SK-N-SH treated with all-trans-retinoic acid at 6 μM for 48 hours (cell line): ENCODE measurements around the gene CTIF.

Experiments used
- ATAC-seq: fragments of 200-7000 bp; cut with Tn5 transposase; 3 replicates; pipeline ENCODE4 v1.9.1; 2020; ENCODE audit warnings: mild to moderate bottlenecking, moderate library complexity
- ARNTL ChIP-seq: fragments of 450-650 bp; formaldehyde crosslinking; IDR thresholded peaks from 2 replicates; pipeline ENCODE4 v1.5.0; 2020; ENCODE audit warnings: low read depth, mild to moderate bottlenecking, moderate library complexity, borderline replicate concordance
- BACH2 ChIP-seq: fragments of 250-450 bp; sonication (Bioruptor Pico); IDR thresholded peaks from 2 replicates; pipeline ENCODE4 v1.9.0; 2021; ENCODE audit warnings: mild to moderate bottlenecking, borderline replicate concordance
- CSDC2 ChIP-seq: fragments of 250-450 bp; sonication (Bioruptor Pico); IDR thresholded peaks from 2 replicates; pipeline ENCODE4 v1.5.0; 2020; ENCODE audit warnings: mild to moderate bottlenecking, moderate library complexity
- ESRRG ChIP-seq: fragments of 250-450 bp; sonication (Bioruptor Pico); IDR thresholded peaks from 2 replicates; pipeline ENCODE4 v1.6.1; 2021; ENCODE audit warnings: mild to moderate bottlenecking
- GLIS3 ChIP-seq: fragments of 250-450 bp; sonication (Bioruptor Pico); IDR thresholded peaks from 2 replicates; pipeline ENCODE4 v1.5.0; 2020; ENCODE audit warnings: mild to moderate bottlenecking, moderate library complexity
- ISL1 ChIP-seq: fragments of 250-450 bp; sonication (Bioruptor Pico); IDR thresholded peaks from 2 replicates; pipeline ENCODE4 v2.1.2; 2022; ENCODE audit warnings: mild to moderate bottlenecking, moderate library complexity
- OSR1 ChIP-seq: fragments of 250-450 bp; sonication (Bioruptor Pico); IDR thresholded peaks from 2 replicates; pipeline ENCODE4 v1.8.0; 2022; ENCODE audit warnings: moderate library complexity, mild to moderate bottlenecking, inconsistent platforms
- PPARA ChIP-seq: fragments of 250-450 bp; sonication (Bioruptor Pico); IDR thresholded peaks from 2 replicates; pipeline ENCODE4 v1.5.0; 2020; ENCODE audit warnings: mild to moderate bottlenecking, borderline replicate concordance
- RARB ChIP-seq: fragments of 250-450 bp; sonication (Bioruptor Pico); IDR thresholded peaks from 2 replicates; pipeline ENCODE4 v1.8.0; 2021; ENCODE audit warnings: mild to moderate bottlenecking, moderate library complexity
- SNAI2 ChIP-seq: fragments of 250-450 bp; sonication (Bioruptor Pico); IDR thresholded peaks from 2 replicates; pipeline ENCODE4 v1.5.0; 2020; ENCODE audit warnings: mild to moderate bottlenecking, moderate library complexity
- TCF4 ChIP-seq: fragments of 250-450 bp; sonication (Bioruptor Pico); IDR thresholded peaks from 2 replicates; pipeline ENCODE4 v1.8.0; 2021; ENCODE audit warnings: mild to moderate bottlenecking, moderate library complexity, borderline replicate concordance
- TOX ChIP-seq: fragments of 250-450 bp; sonication (Bioruptor Pico); IDR thresholded peaks from 2 replicates; pipeline ENCODE4 v1.8.0; 2021; ENCODE audit warnings: mild to moderate bottlenecking, moderate library complexity, borderline replicate concordance
- ZFP3 ChIP-seq: fragments of 250-450 bp; sonication (Bioruptor Pico); IDR thresholded peaks from 2 replicates; pipeline ENCODE4 v1.5.0; 2020; ENCODE audit warnings: mild to moderate bottlenecking, moderate library complexity
- ZFP30 ChIP-seq: fragments of 450-650 bp; formaldehyde crosslinking; IDR thresholded peaks from 2 replicates; pipeline ENCODE4 v1.5.0; 2022; ENCODE audit warnings: mild to moderate bottlenecking, moderate library complexity
- ZNF565 ChIP-seq: fragments of 450-650 bp; formaldehyde crosslinking; conservative IDR thresholded peaks from 2 replicates; pipeline ENCODE4 v1.5.0; 2020; ENCODE audit warnings: low read depth, mild to moderate bottlenecking, moderate library complexity
- ZNF8 ChIP-seq: fragments of 450-650 bp; formaldehyde crosslinking; IDR thresholded peaks from 2 replicates; pipeline ENCODE4 v1.5.0; 2020; ENCODE audit warnings: mild to moderate bottlenecking, moderate library complexity
- TF ChIP-seq, protein P1 (sequence below): fragments of 250-450 bp; sonication (Bioruptor Pico); IDR thresholded peaks from 2 replicates; pipeline ENCODE4 v1.8.0; 2021; ENCODE audit warnings: low read depth, mild to moderate bottlenecking, moderate library complexity, borderline replicate concordance
- TF ChIP-seq, protein P2 (sequence below): fragments of 250-450 bp; sonication (Bioruptor Pico); IDR thresholded peaks from 2 replicates; pipeline ENCODE4 v1.5.0; 2020; ENCODE audit warnings: mild to moderate bottlenecking, moderate library complexity
- TF ChIP-seq, protein P3 (sequence below): fragments of 250-450 bp; sonication (Bioruptor Pico); IDR thresholded peaks from 2 replicates; pipeline ENCODE4 v1.5.1; 2020; ENCODE audit warnings: low read depth, mild to moderate bottlenecking, moderate library complexity
- TF ChIP-seq, protein P4 (sequence below): fragments of 250-450 bp; sonication (Bioruptor Pico); IDR thresholded peaks from 2 replicates; pipeline ENCODE4 v1.5.1; 2021; ENCODE audit warnings: mild to moderate bottlenecking, moderate library complexity
- TF ChIP-seq, protein P5 (sequence below): fragments of 250-450 bp; sonication (Bioruptor Pico); IDR thresholded peaks from 2 replicates; pipeline ENCODE4 v1.8.0; 2020; ENCODE audit warnings: mild to moderate bottlenecking, moderate library complexity, borderline replicate concordance

Gene CTIF

DNA sequence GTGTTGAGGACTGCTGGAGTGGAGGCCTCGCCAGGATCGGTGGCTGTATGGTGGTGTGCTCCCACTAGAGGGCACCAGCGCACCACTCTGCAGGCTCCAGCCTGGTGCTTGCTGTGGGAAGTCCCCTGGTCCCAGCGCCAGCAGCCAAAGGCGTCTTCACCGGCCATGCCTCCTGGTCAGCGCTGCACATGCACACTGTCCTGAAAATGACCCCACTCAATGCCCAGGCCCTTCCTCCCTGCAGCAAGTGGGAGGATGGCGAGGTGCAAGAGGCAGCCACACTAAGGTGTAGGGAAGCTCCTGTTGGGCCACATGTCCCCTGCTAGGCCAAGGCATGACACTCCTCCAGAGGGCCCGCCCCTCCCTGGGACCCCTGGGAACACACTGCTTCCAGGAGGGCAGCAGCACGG, 136.5 kb downstream of the CTIF start:
- TF ChIP-seq, protein P1, sequence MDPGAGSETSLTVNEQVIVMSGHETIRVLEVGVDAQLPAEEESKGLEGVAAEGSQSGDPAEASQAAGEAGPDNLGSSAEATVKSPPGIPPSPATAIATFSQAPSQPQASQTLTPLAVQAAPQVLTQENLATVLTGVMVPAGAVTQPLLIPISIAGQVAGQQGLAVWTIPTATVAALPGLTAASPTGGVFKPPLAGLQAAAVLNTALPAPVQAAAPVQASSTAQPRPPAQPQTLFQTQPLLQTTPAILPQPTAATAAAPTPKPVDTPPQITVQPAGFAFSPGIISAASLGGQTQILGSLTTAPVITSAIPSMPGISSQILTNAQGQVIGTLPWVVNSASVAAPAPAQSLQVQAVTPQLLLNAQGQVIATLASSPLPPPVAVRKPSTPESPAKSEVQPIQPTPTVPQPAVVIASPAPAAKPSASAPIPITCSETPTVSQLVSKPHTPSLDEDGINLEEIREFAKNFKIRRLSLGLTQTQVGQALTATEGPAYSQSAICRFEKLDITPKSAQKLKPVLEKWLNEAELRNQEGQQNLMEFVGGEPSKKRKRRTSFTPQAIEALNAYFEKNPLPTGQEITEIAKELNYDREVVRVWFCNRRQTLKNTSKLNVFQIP, result no peak
- no peak for TF ChIP-seq PPARA (CRISPR knock-in tag)
- TF ChIP-seq OSR1 (CRISPR knock-in tag), result no peak
- TF ChIP-seq TOX (CRISPR knock-in tag), result no peak
- TF ChIP-seq ZNF8 (CRISPR knock-in tag), result no peak
- TF ChIP-seq, protein P2, sequence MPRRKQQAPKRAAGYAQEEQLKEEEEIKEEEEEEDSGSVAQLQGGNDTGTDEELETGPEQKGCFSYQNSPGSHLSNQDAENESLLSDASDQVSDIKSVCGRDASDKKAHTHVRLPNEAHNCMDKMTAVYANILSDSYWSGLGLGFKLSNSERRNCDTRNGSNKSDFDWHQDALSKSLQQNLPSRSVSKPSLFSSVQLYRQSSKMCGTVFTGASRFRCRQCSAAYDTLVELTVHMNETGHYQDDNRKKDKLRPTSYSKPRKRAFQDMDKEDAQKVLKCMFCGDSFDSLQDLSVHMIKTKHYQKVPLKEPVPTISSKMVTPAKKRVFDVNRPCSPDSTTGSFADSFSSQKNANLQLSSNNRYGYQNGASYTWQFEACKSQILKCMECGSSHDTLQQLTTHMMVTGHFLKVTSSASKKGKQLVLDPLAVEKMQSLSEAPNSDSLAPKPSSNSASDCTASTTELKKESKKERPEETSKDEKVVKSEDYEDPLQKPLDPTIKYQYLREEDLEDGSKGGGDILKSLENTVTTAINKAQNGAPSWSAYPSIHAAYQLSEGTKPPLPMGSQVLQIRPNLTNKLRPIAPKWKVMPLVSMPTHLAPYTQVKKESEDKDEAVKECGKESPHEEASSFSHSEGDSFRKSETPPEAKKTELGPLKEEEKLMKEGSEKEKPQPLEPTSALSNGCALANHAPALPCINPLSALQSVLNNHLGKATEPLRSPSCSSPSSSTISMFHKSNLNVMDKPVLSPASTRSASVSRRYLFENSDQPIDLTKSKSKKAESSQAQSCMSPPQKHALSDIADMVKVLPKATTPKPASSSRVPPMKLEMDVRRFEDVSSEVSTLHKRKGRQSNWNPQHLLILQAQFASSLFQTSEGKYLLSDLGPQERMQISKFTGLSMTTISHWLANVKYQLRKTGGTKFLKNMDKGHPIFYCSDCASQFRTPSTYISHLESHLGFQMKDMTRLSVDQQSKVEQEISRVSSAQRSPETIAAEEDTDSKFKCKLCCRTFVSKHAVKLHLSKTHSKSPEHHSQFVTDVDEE, result no peak
- TF ChIP-seq ZNF565 (CRISPR knock-in tag), result no peak
- TF ChIP-seq ARNTL (CRISPR knock-in tag), result no peak
- TF ChIP-seq TCF4 (CRISPR knock-in tag), result no peak
- no peak for TF ChIP-seq CSDC2
- TF ChIP-seq ESRRG, result no peak
- TF ChIP-seq GLIS3, result no peak
- TF ChIP-seq, protein P3, sequence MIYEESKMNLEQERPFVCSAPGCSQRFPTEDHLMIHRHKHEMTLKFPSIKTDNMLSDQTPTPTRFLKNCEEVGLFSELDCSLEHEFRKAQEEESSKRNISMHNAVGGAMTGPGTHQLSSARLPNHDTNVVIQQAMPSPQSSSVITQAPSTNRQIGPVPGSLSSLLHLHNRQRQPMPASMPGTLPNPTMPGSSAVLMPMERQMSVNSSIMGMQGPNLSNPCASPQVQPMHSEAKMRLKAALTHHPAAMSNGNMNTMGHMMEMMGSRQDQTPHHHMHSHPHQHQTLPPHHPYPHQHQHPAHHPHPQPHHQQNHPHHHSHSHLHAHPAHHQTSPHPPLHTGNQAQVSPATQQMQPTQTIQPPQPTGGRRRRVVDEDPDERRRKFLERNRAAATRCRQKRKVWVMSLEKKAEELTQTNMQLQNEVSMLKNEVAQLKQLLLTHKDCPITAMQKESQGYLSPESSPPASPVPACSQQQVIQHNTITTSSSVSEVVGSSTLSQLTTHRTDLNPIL, result no peak
- TF ChIP-seq, protein P4, sequence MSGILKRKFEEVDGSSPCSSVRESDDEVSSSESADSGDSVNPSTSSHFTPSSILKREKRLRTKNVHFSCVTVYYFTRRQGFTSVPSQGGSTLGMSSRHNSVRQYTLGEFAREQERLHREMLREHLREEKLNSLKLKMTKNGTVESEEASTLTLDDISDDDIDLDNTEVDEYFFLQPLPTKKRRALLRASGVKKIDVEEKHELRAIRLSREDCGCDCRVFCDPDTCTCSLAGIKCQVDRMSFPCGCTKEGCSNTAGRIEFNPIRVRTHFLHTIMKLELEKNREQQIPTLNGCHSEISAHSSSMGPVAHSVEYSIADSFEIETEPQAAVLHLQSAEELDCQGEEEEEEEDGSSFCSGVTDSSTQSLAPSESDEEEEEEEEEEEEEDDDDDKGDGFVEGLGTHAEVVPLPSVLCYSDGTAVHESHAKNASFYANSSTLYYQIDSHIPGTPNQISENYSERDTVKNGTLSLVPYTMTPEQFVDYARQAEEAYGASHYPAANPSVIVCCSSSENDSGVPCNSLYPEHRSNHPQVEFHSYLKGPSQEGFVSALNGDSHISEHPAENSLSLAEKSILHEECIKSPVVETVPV, result no peak
- no peak for TF ChIP-seq SNAI2 (CRISPR knock-in tag)
- no peak for TF ChIP-seq BACH2
- TF ChIP-seq ZFP30 (CRISPR knock-in tag), result no peak
- TF ChIP-seq ZFP3 (CRISPR knock-in tag), result no peak
- TF ChIP-seq, all 23 proteins: peak for 0
- peak; percentile 97 for ATAC-seq

DNA sequence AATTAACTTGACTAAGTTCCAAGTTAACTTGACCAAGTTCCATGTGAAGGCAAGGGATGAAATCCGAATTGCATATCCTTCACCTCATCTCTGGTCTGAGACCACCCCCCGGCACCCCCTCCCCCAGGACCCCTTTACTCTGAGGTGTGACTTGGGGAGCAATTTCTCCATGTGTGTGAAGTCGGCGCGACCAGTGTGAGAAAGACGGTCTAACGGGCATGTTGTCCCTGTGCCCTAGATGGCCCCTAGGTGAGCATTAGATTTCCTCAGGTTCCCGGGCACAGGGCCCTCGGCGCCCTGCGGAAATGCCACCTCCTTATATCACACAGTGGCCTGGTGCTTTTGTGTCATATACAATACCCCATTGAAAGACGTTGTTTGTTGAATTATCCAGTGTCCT, 137.1 kb downstream of the CTIF start:
- TF ChIP-seq, protein P4, result no peak
- TF ChIP-seq GLIS3 (no peak), RARB (CRISPR knock-in tag) (no peak), OSR1 (CRISPR knock-in tag) (no peak), ARNTL (CRISPR knock-in tag) (no peak), ISL1 (CRISPR knock-in tag) (no peak), ZFP30 (CRISPR knock-in tag) (no peak), CSDC2 (no peak), TOX (CRISPR knock-in tag) (no peak), PPARA (CRISPR knock-in tag) (no peak), ZFP3 (CRISPR knock-in tag) (no peak), TCF4 (CRISPR knock-in tag) (no peak)
- TF ChIP-seq, protein P2, result no peak
- TF ChIP-seq, protein P3, result no peak
- TF ChIP-seq, protein P5, sequence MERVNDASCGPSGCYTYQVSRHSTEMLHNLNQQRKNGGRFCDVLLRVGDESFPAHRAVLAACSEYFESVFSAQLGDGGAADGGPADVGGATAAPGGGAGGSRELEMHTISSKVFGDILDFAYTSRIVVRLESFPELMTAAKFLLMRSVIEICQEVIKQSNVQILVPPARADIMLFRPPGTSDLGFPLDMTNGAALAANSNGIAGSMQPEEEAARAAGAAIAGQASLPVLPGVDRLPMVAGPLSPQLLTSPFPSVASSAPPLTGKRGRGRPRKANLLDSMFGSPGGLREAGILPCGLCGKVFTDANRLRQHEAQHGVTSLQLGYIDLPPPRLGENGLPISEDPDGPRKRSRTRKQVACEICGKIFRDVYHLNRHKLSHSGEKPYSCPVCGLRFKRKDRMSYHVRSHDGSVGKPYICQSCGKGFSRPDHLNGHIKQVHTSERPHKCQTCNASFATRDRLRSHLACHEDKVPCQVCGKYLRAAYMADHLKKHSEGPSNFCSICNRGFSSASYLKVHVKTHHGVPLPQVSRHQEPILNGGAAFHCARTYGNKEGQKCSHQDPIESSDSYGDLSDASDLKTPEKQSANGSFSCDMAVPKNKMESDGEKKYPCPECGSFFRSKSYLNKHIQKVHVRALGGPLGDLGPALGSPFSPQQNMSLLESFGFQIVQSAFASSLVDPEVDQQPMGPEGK, result no peak
- no peak for ATAC-seq
